Measurements from ENCODE around the gene LRRFIP2.

DNA sequence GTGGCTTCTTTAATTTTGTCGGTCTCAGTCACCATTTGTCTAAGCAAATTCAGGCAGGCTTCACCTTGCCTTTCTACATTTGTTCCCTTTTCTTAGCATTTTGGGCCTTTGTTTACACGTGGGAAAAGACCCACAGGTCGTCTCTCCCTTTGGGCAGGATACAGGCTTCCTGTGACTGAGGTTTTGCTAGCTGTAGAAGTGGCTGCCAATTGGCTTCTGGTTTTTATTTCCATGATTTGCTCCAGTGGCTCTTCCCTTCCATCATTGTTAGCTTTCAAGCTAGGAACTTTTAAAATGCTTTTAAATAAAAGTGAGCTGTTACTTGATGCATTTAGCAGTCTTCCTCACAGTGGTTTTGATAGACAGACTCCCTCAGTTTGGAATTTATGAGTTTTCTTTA lies 143.8 kb downstream of the LRRFIP2 start:
- TF ChIP-seq GABPA (IDR thresholded peaks at IDR 0.05; ENCODE audit: low read depth) = no peak
- TF ChIP-seq, protein P1, sequence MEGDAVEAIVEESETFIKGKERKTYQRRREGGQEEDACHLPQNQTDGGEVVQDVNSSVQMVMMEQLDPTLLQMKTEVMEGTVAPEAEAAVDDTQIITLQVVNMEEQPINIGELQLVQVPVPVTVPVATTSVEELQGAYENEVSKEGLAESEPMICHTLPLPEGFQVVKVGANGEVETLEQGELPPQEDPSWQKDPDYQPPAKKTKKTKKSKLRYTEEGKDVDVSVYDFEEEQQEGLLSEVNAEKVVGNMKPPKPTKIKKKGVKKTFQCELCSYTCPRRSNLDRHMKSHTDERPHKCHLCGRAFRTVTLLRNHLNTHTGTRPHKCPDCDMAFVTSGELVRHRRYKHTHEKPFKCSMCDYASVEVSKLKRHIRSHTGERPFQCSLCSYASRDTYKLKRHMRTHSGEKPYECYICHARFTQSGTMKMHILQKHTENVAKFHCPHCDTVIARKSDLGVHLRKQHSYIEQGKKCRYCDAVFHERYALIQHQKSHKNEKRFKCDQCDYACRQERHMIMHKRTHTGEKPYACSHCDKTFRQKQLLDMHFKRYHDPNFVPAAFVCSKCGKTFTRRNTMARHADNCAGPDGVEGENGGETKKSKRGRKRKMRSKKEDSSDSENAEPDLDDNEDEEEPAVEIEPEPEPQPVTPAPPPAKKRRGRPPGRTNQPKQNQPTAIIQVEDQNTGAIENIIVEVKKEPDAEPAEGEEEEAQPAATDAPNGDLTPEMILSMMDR (IDR thresholded peaks at IDR 0.05; ENCODE audit: insufficient read depth, low read length) = no peak

All from HL-60 (cell line).